ENCODE results near the gene ABCD4. TPM values are rescaled to one million over a fixed set of nuclear protein-coding genes. Genes with fewer than 3 reads are reported as not detected.

Gene ABCD4
- total and polyA plus RNA-seq, 10 donors, result 37.2 to 99.4 (median 68.8) TPM

DNA sequence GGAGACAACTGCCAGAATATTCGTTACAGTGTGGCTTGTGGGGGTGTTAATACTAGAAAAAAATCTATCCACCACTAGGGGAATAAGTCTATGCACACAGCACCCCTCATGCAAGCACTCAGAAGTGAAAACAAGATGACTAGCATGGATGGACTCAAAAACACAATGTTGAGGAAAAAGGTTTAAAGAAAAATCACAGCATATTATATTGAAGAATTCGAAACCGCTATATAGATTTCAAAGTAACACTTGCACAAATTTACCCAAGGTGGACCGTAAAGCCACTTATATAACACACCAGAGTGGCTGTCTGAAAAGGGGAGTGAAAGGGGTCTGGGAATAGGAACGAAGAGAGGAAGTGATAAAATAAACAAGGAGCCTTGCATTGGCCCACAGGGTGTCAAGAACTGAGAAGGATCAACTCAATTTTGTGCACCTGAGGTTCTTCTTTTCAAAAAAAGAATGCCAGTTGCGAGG is 544 bp downstream of the ABCD4 start:
- WGBS, 5 donors, result 0 to 1% (median 1%) methylated on average over 6 of the region's 6 CpGs
- no peak for DNase-seq
- Histone ChIP-seq H3K4me1 (peaks cover 25 to 58% (median 39%) of the 10 kb centered on the region in 6 donors), H3K27ac (peak overlapping the region; percentile 67 to 93 (median 89)), H3K27me3 (replicated peaks in 1 of 7) (no peaks in the 10 kb centered on the region), H3K4me3 (peak overlapping the region; percentile 64 to 97 (median 88)), H3K9me3 (no peaks in the 10 kb centered on the region), H3K36me3 (peaks cover 0 to 30% (median 20%) of the 10 kb centered on the region in 6 donors)
- no peak for TF ChIP-seq POLR2AphosphoS5 (IDR thresholded peaks at IDR 0.05)
- peak; percentile 15 to 49 (median 45) for TF ChIP-seq CTCF (IDR thresholded peaks at IDR 0.05 in 8 of 11, conservative IDR thresholded peaks at IDR 0.05 in 3 of 11)
- no peak for TF ChIP-seq POLR2A (IDR thresholded peaks at IDR 0.05)
- intact Hi-C loops (cut with DNase I; ENCODE audit: low total_unique reads), result no loop called here

DNA sequence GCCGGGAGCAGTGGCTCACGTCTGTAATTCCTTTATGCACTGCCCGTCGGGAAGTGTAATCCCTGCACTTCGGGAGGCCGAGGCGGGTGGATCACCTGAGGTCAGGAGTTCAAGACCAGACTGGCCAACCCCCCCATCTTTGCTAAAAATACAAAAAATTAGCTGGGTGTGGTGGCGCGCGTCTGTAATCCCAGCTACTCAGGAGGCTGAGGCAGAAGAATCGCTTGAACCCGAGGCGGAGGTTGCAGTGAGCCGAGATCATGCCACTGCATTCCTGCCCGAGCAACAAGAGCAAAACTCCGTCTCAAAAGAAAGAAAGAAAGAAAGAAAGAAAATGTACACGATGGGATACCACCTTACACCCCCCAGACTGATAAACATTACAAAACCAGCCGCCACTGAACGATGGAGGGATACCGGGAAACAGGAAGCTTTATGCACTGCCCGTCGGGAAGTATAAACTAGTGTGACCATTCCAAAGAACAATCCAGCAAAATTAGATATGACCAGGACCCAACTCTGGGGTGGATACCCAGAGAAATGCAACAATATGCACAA is 1.1 kb downstream of the ABCD4 start:
- H3K4me1 ChIP-seq, result peaks cover 25 to 58% (median 39%) of the 10 kb centered on the region in 6 donors
- peaks cover 0 to 35% (median 24%) of the 10 kb centered on the region in 6 donors for H3K36me3 ChIP-seq
- no peak for TF ChIP-seq POLR2AphosphoS5 (IDR thresholded peaks at IDR 0.05)
- no peak for TF ChIP-seq POLR2A (IDR thresholded peaks at IDR 0.05)
- no peak for TF ChIP-seq CTCF (IDR thresholded peaks at IDR 0.05 in 8 of 11, conservative IDR thresholded peaks at IDR 0.05 in 3 of 11)
- H3K27me3 ChIP-seq (replicated peaks in 1 of 7), result no peaks in the 10 kb centered on the region
- H3K9me3 ChIP-seq, result no peaks in the 10 kb centered on the region
- intact Hi-C loops (cut with DNase I; ENCODE audit: low total_unique reads), result no loop called here
- H3K27ac ChIP-seq, result peak overlapping the region in 7 of 8 donors; percentile 88 to 93 (median 89)
- 27 to 40% (median 34%) methylated on average over 22 of the region's 22 CpGs for WGBS, 5 donors
- DNase-seq, result no peak
- peak overlapping the region; percentile 64 to 97 (median 88) for H3K4me3 ChIP-seq

GRCh38 chr14:74299061-74299545 is 3.6 kb downstream of the ABCD4 start:
- intact Hi-C loops (cut with DNase I; ENCODE audit: low total_unique reads), result no loop called here
- no peak for TF ChIP-seq POLR2A (IDR thresholded peaks at IDR 0.05)
- TF ChIP-seq POLR2AphosphoS5 (IDR thresholded peaks at IDR 0.05), result peak in 1 of 3 donors; percentile 30
- Histone ChIP-seq H3K9me3 (no peaks in the 10 kb centered on the region), H3K27ac (peak overlapping the region; percentile 38 to 78 (median 66)), H3K4me3 (peak overlapping the region in 1 of 8 donors; percentile 24), H3K27me3 (replicated peaks in 1 of 7) (no peaks in the 10 kb centered on the region), H3K36me3 (peaks cover 0 to 60% (median 45%) of the 10 kb centered on the region in 6 donors), H3K4me1 (peaks cover 25 to 60% (median 39%) of the 10 kb centered on the region in 6 donors)
- no peak for DNase-seq
- 35 to 56% (median 49%) methylated on average over 10 of the region's 10 CpGs for WGBS, 5 donors

GRCh38 chr14:74297986-74298385 is 4.7 kb downstream of the ABCD4 start:
- Histone ChIP-seq H3K9me3 (no peaks in the 10 kb centered on the region), H3K4me1 (peaks cover 22 to 52% (median 32%) of the 10 kb centered on the region in 6 donors), H3K4me3 (no peak overlapping the region), H3K27ac (no peak overlapping the region), H3K36me3 (peaks cover 0 to 70% (median 47%) of the 10 kb centered on the region in 6 donors), H3K27me3 (replicated peaks in 1 of 7) (no peaks in the 10 kb centered on the region)
- no peak for TF ChIP-seq CTCF (IDR thresholded peaks at IDR 0.05 in 8 of 11, conservative IDR thresholded peaks at IDR 0.05 in 3 of 11)
- intact Hi-C loops (cut with DNase I; ENCODE audit: low total_unique reads), result no loop called here
- no peak for DNase-seq
- WGBS, 5 donors, result 87 to 93% (median 91%) methylated on average over 10 of the region's 10 CpGs
